K562 (cell line): ENCODE measurements around the gene HPCAL1. TPM values are rescaled to one million over a fixed set of nuclear protein-coding genes. Genes with fewer than 3 reads are reported as not detected.

ENCODE experiments used
- E2F5 ChIP-seq: sonication (generic); formaldehyde crosslinking; IDR thresholded peaks from 2 replicates; pipeline ENCODE4 v1.8.0; 2022; ENCODE audit warnings: mild to moderate bottlenecking, missing genetic modification reagents
- E2F6 ChIP-seq, 2 experiments: IDR thresholded peaks; 2 replicates each; pipeline ENCODE4 v1.6.1; 2011; ENCODE audit warnings: borderline replicate concordance in 1 of 2, control low read depth in 1 of 2, low read depth in 1 of 2, low read length in 1 of 2, mild to moderate bottlenecking in 1 of 2, mixed read lengths in 1 of 2, moderate library complexity in 1 of 2; ENCODE audit not compliant: insufficient read depth in 1 of 2, insufficient read length in 1 of 2, poor library complexity in 1 of 2, severe bottlenecking in 1 of 2; ENCODE audit errors: extremely low read depth in 1 of 2
- ELF2 ChIP-seq: fragments of 250-450 bp; sonication (Bioruptor Pico); IDR thresholded peaks from 2 replicates; pipeline ENCODE4 v1.5.0; 2021; ENCODE audit warnings: mild to moderate bottlenecking
- EP300 ChIP-seq: IDR thresholded peaks from 2 replicates; pipeline ENCODE4 v1.6.1; 2012; ENCODE audit warnings: low read length, improper control_type of control experiment
- ETS2 ChIP-seq: IDR thresholded peaks from 2 replicates; pipeline ENCODE4 v1.6.1; 2016; ENCODE audit warnings: borderline replicate concordance, missing genetic modification characterization, mild to moderate bottlenecking, moderate library complexity, missing compliant biosample characterization; ENCODE audit not compliant: poor library complexity, severe bottlenecking
- FOXA3 ChIP-seq, 2 experiments: fragments of 450-650 bp in 1 of 2; sonication (generic) in 1 of 2; formaldehyde crosslinking; IDR thresholded peaks in 1 of 2; conservative IDR thresholded peaks in 1 of 2; 2 replicates each; pipeline versions ENCODE4 v1.4.0 to v1.8.0; 2020 to 2022; ENCODE audit warnings: mild to moderate bottlenecking in 2 of 2, missing genetic modification reagents in 1 of 2
- HES1 ChIP-seq: fragments of 450-650 bp; IDR thresholded peaks from 2 replicates; pipeline ENCODE4 v1.6.1; 2016; ENCODE audit warnings: low read depth, mild to moderate bottlenecking, moderate library complexity
- HNRNPLL ChIP-seq: fragments of 200-400 bp; formaldehyde crosslinking; IDR thresholded peaks from 2 replicates; pipeline ENCODE4 v1.6.1; 2017; ENCODE audit warnings: low read length, low read depth, mild to moderate bottlenecking; ENCODE audit not compliant: poor library complexity, severe bottlenecking
- LEF1 ChIP-seq: fragments of 450-650 bp; IDR thresholded peaks from 2 replicates; pipeline ENCODE4 v1.6.1; 2016; ENCODE audit warnings: mild to moderate bottlenecking
- MEF2D ChIP-seq: conservative IDR thresholded peaks from 2 replicates; pipeline ENCODE4 v1.6.1; 2016; ENCODE audit warnings: low read depth, missing genetic modification characterization, missing compliant biosample characterization
- MTA1 ChIP-seq: fragments of 450-650 bp; IDR thresholded peaks from 2 replicates; pipeline ENCODE4 v1.6.1; 2017; ENCODE audit warnings: borderline replicate concordance
- NCOA4 ChIP-seq: fragments of 450-650 bp; IDR thresholded peaks from 2 replicates; pipeline ENCODE4 v1.6.1; 2018; ENCODE audit warnings: mild to moderate bottlenecking; ENCODE audit not compliant: partially characterized antibody
- NFXL1 ChIP-seq: fragments of 450-650 bp; formaldehyde crosslinking; IDR thresholded peaks from 2 replicates; pipeline ENCODE4 v1.4.0; 2021; ENCODE audit warnings: mild to moderate bottlenecking
- PHB2 ChIP-seq: fragments of 450-650 bp; IDR thresholded peaks from 2 replicates; pipeline ENCODE4 v1.6.1; 2017; ENCODE audit warnings: low read depth
- RBM25 ChIP-seq: fragments of 200-400 bp; formaldehyde crosslinking; IDR thresholded peaks from 2 replicates; pipeline ENCODE4 v1.6.1; 2018; ENCODE audit warnings: low read length, low read depth, moderate library complexity; ENCODE audit not compliant: severe bottlenecking
- SMAD2 ChIP-seq: fragments of 150-350 bp; IDR thresholded peaks from 2 replicates; pipeline ENCODE4 v1.6.1; 2014; ENCODE audit warnings: low read depth, mild to moderate bottlenecking, low read length
- SMARCC2 ChIP-seq: fragments of 450-650 bp; IDR thresholded peaks from 2 replicates; pipeline ENCODE4 v1.6.1; 2017; ENCODE audit warnings: antibody characterized with exemption, moderate library complexity, mild to moderate bottlenecking, low read depth
- SP1 ChIP-seq: sonication (generic); formaldehyde crosslinking; IDR thresholded peaks from 2 replicates; pipeline ENCODE4 v1.8.1; 2022; ENCODE audit warnings: mild to moderate bottlenecking, missing genetic modification reagents
- TCF7 ChIP-seq: sonication (generic); IDR thresholded peaks from 2 replicates; pipeline ENCODE4 v1.6.1; 2016; ENCODE audit warnings: antibody characterized with exemption, borderline replicate concordance
- TGIF2 ChIP-seq: sonication (generic); formaldehyde crosslinking; IDR thresholded peaks from 2 replicates; pipeline ENCODE4 v1.8.1; 2022; ENCODE audit warnings: mild to moderate bottlenecking, missing genetic modification reagents, moderate library complexity
- U2AF1 ChIP-seq: fragments of 200-400 bp; formaldehyde crosslinking; optimal IDR thresholded peaks from 2 replicates; pipeline ENCODE3; 2017; ENCODE audit warnings: mild to moderate bottlenecking, low read depth, low read length, moderate library complexity
- ZFX ChIP-seq: sonication (generic); formaldehyde crosslinking; IDR thresholded peaks from 2 replicates; pipeline ENCODE4 v1.8.0; 2022; ENCODE audit warnings: mild to moderate bottlenecking, missing genetic modification reagents, moderate library complexity
- ZNF134 ChIP-seq: fragments of 250-450 bp; sonication (Bioruptor Pico); conservative IDR thresholded peaks from 2 replicates; pipeline ENCODE4 v1.4.0; 2020
- ZNF140 ChIP-seq: fragments of 250-450 bp; sonication (Bioruptor Pico); IDR thresholded peaks from 2 replicates; pipeline ENCODE4 v1.8.0; 2021; ENCODE audit warnings: moderate library complexity, mild to moderate bottlenecking, inconsistent platforms
- ZNF639 ChIP-seq, 2 experiments: fragments of 200-800 bp in 1 of 2; sonication (Bioruptor generic) in 1 of 2; sonication (generic) in 1 of 2; formaldehyde crosslinking in 1 of 2; IDR thresholded peaks in 1 of 2; conservative IDR thresholded peaks in 1 of 2; 2 replicates each; pipeline versions ENCODE4 v1.5.0 to v1.6.1; 2016 to 2020; ENCODE audit warnings: missing compliant biosample characterization in 1 of 2, missing genetic modification characterization in 1 of 2, missing genetic modification reagents in 1 of 2
- ZNF668 ChIP-seq: fragments of 250-450 bp; sonication (Bioruptor Pico); IDR thresholded peaks from 2 replicates; pipeline ENCODE4 v1.8.0; 2022; ENCODE audit warnings: mild to moderate bottlenecking, inconsistent platforms
- ZNF696 ChIP-seq: fragments of 250-450 bp; sonication (Bioruptor Pico); conservative IDR thresholded peaks from 2 replicates; pipeline ENCODE4 v1.4.0; 2020; ENCODE audit warnings: mild to moderate bottlenecking, moderate library complexity
- polyA plus RNA-seq, 8 experiments: library from polyadenylated mRNA; depleted of rRNA in 4 of 8; stranded (reverse) in 5 of 8; unstranded in 3 of 8; fragments of >200 nt; fragmentation: Nextera tagmentation in 2 of 8; fragmentation: Illumina TruSeq in 1 of 8; extraction: Ambion mirVana in 2 of 8; extraction: Trizol in 1 of 8; gene quantifications; 2 replicates each; pipeline versions ENCODE4 v1.2.1 to v1.2.3, GENCODE V29; 2011 to 2014; ENCODE audit warnings: inconsistent platforms in 1 of 8, missing spikeins in 1 of 8
- total RNA-seq, 7 experiments: library from RNA; depleted of rRNA in 6 of 7; stranded (reverse); fragments of >200 nt in 6 of 7; fragmentation: Illumina TruSeq in 2 of 7; extraction: Trizol in 2 of 7; gene quantifications; 2 replicates each; pipeline versions ENCODE4 v1.2.1 to v1.2.3, GENCODE V29; 2011 to 2021; ENCODE audit warnings: low replicate concordance in 1 of 7

Gene HPCAL1
- total and polyA plus RNA-seq, 9 of the 15 experiments (the other 6 are each of a cell fraction or from before 2014, with no cell fraction given): 2.7 to 65.5 (median 23.9) TPM

- TF ChIP-seq SMAD2 (no peak), ZNF140 (no peak), SP1 (no peak), LEF1 (no peak; the same call in 1 of the 2 replicates), TGIF2 (CRISPR knock-in tag) (no peak), ETS2 (tag) (no peak), EP300 (peak; percentile 76; the same call in 1 of the 2 replicates), ZNF639 (CRISPR knock-in tag; conservative IDR thresholded peaks at IDR 0.05 in 1 of 2, IDR thresholded peaks at IDR 0.05 in 1 of 2) (no peak), ZNF696 (CRISPR knock-in tag) (no peak), TCF7 (no peak), ZFX (CRISPR knock-in tag) (no peak), FOXA3 (CRISPR knock-in tag; conservative IDR thresholded peaks at IDR 0.05 in 1 of 2, IDR thresholded peaks at IDR 0.05 in 1 of 2) (peak in 1 of 2 experiments; percentile 63; a peak in 2 of 4 replicates), ZNF134 (CRISPR knock-in tag) (no peak), HNRNPLL (no peak), PHB2 (0 out of 2 replicates have a peak, but pooled peaks have one; percentile 60), E2F5 (CRISPR knock-in tag) (no peak), U2AF1 (no peak), ELF2 (CRISPR knock-in tag) (no peak), SMARCC2 (no peak), NFXL1 (CRISPR knock-in tag) (no peak), RBM25 (no peak), NCOA4 (no peak), ZNF668 (no peak), MTA1 (no peak), HES1 (no peak), MEF2D (tag) (no peak), E2F6 (IDR thresholded peaks at IDR 0.05; ENCODE audit: borderline replicate concordance in 1 of 2, extremely low read depth in 1 of 2, insufficient read depth in 1 of 2, insufficient read length in 1 of 2, low read depth in 1 of 2, low read length in 1 of 2, poor library complexity in 1 of 2, severe bottlenecking in 1 of 2) (peak in 1 of 2 experiments; percentile 22)
These were observed 40.5 kb downstream of the HPCAL1 start (continued) for GRCh38 chr2:10343191-10343590.
